Activated CD4-positive, alpha-beta memory T cell treated with anti-CD3 and anti-CD28 coated beads for 36 hours (primary cell): ENCODE results near the gene ACSBG1. TPM values are rescaled to one million over a fixed set of nuclear protein-coding genes. Genes with fewer than 3 reads are reported as not detected.
"Not testable (repeated sequence)": the region's sequence is repeated elsewhere in the genome, so short reads cannot be mapped to it uniquely, and the experiment has no call there.

Experiments
- CTCF ChIA-PET: fragments of 350-600 bp; sonication (Branson Sonifier 250); formaldehyde crosslinking; loops from one replicate; lab custom pipeline; 2021; ENCODE audit warnings: antibody characterized with exemption, inconsistent platforms; lab: Charles Lee
- POLR2A ChIA-PET: fragments of 350-600 bp; sonication (Branson Sonifier 250); formaldehyde crosslinking; loops from one replicate; lab custom pipeline; 2021; ENCODE audit warnings: antibody characterized with exemption; lab: Charles Lee
- DNase-seq: peaks from one replicate; pipeline ENCODE4 v3.0.0-alpha.2; 2020
- H3K27ac Mint-ChIP-seq: one replicate; pipeline ENCODE4 v1.8.0; 2021; ENCODE audit warnings: mixed read lengths
- H3K27me3 Mint-ChIP-seq: one replicate; pipeline ENCODE4 v1.8.0; 2021; ENCODE audit warnings: mixed read lengths
- H3K36me3 Mint-ChIP-seq: one replicate; pipeline ENCODE4 v1.8.0; 2021; ENCODE audit warnings: mixed read lengths
- H3K4me1 Mint-ChIP-seq: one replicate; pipeline ENCODE4 v1.8.0; 2021; ENCODE audit warnings: low read depth, mixed read lengths
- H3K4me3 Mint-ChIP-seq: one replicate; pipeline ENCODE4 v1.8.0; 2021; ENCODE audit warnings: mild to moderate bottlenecking, mixed read lengths
- H3K9me3 Mint-ChIP-seq: one replicate; pipeline ENCODE4 v1.8.0; 2021; ENCODE audit warnings: mixed read lengths
- intact Hi-C: fragments of 100-400 bp; cut with micrococcal nuclease; formaldehyde crosslinking; loops from one replicate; pipeline ENCODE4 v1.15.1; 2023
- total RNA-seq, 2 experiments: library from RNA; stranded (reverse); gene quantifications; one replicate each; pipeline ENCODE4 v1.2.3, GENCODE V29; 2021

The ACSBG1 gene
- total RNA-seq, 2 experiments from 2014 or later: 0.26 TPM; not detected in 1

DNA sequence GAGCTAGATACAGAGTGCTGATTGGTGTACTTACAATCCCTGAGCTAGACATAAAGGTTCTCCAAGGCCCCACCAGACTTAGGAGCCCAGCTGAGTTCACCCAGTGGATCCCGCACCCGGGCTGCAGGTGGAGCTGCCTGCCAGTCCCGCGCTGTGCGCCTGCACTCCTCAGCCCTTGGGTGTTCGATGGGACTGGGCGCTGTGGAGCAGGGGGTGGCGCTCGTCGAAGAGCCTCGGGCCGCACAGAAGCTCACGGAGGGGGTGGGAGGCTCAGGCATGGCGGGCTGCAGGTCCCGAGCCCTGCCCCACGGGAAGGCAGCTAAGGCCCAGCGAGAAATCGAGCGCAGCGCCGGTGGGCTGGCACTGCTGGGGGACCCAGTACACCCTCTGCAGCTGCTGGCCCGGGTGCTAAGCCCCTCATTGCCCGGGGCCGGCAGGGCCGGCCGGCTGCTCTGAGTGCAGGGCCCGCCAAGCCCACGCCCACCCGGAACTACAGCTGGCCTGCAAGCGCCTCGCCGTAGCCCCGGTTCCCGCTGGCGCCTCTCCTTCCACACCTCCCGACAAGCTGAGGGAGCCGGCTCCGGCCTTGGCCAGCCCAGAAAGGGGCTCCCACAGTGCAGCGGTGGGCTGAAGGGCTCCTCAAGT lies 11.7 kb upstream of the ACSBG1 start:
- H3K27me3 Mint-ChIP-seq, POLR2A ChIA-PET, H3K4me3 Mint-ChIP-seq, H3K4me1 Mint-ChIP-seq, H3K36me3 Mint-ChIP-seq, H3K9me3 Mint-ChIP-seq, H3K27ac Mint-ChIP-seq, intact Hi-C loops, DNase-seq: not testable (repeated sequence)
- CTCF ChIA-PET: interaction anchor here (0.8 to 8.6 kb wide), 3 partner anchors 51 to 336 kb away, joined by 4 to 136 read pairs (median 5); no protein-coding TSS in a partner anchor

DNA sequence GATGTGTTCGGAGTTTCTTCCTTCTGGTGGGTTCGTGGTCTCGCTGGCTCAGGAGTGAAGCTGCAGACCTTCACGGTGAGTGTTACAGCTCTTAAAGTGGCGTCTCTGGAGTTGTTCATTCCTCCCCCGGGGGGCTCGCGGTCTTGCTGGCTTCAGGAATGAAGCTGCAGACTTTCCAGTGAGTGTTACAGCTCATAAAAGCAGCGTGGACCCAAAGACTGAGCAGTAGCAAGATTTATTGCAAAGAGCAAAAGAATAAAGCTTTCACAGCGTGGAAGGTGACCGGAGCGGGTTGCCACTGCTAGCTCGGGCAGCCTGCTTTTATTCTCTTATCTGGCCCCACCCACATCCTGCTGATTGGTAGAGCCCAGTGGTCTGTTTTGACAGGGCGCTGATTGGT lies 11.0 kb upstream of the ACSBG1 start:
- not testable (repeated sequence) for H3K27me3 Mint-ChIP-seq

DNA sequence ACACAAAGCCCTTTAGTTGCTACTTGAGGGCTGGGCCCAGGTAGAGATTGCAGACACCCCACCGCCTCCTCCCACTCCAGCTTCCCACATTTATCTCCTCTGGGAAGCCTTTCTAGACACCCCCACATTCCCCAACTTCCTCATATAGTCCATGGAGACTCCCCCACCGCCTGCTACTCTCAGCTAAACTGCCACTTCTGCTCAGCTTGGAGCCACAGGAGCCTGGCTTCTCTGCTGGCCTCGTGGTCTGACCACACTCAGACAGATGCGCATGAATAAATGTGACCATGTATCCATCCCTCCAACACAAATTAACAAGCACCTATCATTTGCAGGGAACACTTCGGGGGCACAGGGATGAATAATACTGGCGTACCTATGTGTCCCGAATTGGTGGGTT lies 10.5 kb upstream of the ACSBG1 start:
- intact Hi-C loops: loop anchor here (5.0 kb wide), 1 partner anchor 48 kb away; no protein-coding TSS in a partner anchor
- ChIA-PET POLR2A (no interaction called here), CTCF (interaction anchor here (0.7 to 8.6 kb wide), 4 partner anchors 18 to 334 kb away, joined by 3 to 136 read pairs (median 4); no protein-coding TSS in a partner anchor)
- no peaks in the 10 kb centered on the region for H3K9me3 Mint-ChIP-seq
- DNase-seq: no peak
- peaks cover 2% of the 10 kb centered on the region for H3K4me1 Mint-ChIP-seq
- no peaks in the 10 kb centered on the region for H3K36me3 Mint-ChIP-seq
- H3K4me3 Mint-ChIP-seq: no peak overlapping the region
- H3K27ac Mint-ChIP-seq: no peak overlapping the region
- H3K27me3 Mint-ChIP-seq: peaks cover 1% of the 10 kb centered on the region

More for the DNA sequence above, 11.0 kb upstream of the ACSBG1 start:
- intact Hi-C loops, H3K4me3 Mint-ChIP-seq, H3K4me1 Mint-ChIP-seq, H3K27ac Mint-ChIP-seq, H3K36me3 Mint-ChIP-seq, POLR2A ChIA-PET, DNase-seq, H3K9me3 Mint-ChIP-seq: not testable (repeated sequence)
- CTCF ChIA-PET: interaction anchor here (0.7 to 8.6 kb wide), 4 partner anchors 50 to 335 kb away, joined by 3 to 136 read pairs (median 4); no protein-coding TSS in a partner anchor

DNA sequence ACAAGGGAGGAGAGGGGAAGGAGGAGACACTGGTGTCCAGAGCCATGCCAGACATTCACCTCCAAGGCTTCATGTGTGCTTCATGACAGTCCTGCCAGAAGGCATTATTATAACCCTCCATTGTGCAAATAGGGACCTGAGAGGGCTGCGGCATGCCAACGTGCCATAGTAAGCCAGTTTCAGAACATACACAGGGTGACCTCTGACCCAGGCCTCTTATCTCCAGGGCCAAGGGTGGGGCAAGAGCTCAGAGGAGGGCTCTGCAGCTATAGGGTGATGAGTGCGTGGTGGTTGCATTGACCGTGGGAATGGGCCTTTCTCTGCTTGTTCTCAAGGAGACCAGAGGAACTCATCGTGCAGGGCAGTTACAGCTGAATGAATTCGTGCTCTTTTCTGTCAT lies 9.7 kb upstream of the ACSBG1 start:
- Mint-ChIP-seq H3K4me3 (no peak overlapping the region), H3K36me3 (no peaks in the 10 kb centered on the region), H3K9me3 (no peaks in the 10 kb centered on the region), H3K4me1 (peaks cover 2% of the 10 kb centered on the region), H3K27me3 (peaks cover 1% of the 10 kb centered on the region), H3K27ac (no peak overlapping the region)
- POLR2A ChIA-PET: no interaction called here
- CTCF ChIA-PET: interaction anchor here (0.6 to 8.6 kb wide), 6 partner anchors 17 to 1694 kb away, joined by 3 to 136 read pairs (median 3); no protein-coding TSS in a partner anchor
- no peak for DNase-seq
- intact Hi-C loops: loop anchor here (5.0 kb wide), 1 partner anchor 47 kb away; no protein-coding TSS in a partner anchor

DNA sequence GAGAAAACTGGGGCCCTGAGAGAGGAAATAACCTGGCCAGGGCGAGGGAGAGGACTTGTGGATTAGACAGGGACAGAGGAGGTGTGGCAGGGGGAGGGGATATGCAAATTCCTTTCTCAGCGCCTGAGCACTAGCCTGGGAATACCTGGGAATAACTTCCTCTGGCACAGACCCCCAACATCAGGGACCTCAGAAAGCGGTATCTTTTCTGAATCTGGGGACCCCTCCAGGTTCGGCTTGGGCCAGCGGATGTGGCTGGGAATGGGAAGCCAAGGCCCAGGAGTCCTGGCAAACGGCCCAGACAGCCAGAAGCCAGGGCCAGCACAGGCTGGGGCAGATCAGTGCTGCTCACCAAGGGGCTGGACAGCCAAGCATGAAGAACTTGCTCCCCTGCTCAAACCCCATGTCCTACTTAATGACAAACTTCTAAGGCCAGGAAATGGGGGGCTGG lies 9.2 kb upstream of the ACSBG1 start:
- H3K4me3 Mint-ChIP-seq: no peak overlapping the region
- H3K9me3 Mint-ChIP-seq: no peaks in the 10 kb centered on the region
- peaks cover 1% of the 10 kb centered on the region for H3K27me3 Mint-ChIP-seq
- intact Hi-C loops: loop anchor here (5.0 kb wide), 1 partner anchor 46 kb away; no protein-coding TSS in a partner anchor
- H3K36me3 Mint-ChIP-seq: no peaks in the 10 kb centered on the region
- CTCF ChIA-PET: interaction anchor here (0.6 to 8.6 kb wide), 6 partner anchors 16 to 1694 kb away, joined by 3 to 136 read pairs (median 3); partner anchors contain the start of gene CIB2
- H3K27ac Mint-ChIP-seq: no peak overlapping the region
- POLR2A ChIA-PET: no interaction called here
- peaks cover 2% of the 10 kb centered on the region for H3K4me1 Mint-ChIP-seq
- DNase-seq: no peak

DNA sequence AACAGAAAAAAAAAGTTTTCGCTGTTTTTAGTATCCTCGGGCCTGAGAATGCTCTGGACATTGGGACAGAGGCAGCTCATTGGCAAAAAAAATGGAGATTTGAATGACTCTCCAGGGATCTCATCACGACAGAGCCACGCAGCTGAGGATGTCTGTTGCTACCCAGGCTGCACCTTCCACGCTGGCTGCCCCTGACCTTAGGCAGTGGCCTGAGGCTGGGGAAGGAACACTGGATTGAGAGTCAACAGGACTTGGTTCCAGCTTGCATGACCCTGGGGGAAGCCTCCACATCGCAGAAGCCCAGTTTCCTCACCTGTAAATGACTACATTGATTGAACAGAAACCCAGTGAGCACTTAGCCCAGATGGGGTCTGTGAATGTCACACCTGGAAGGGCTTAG lies 8.7 kb upstream of the ACSBG1 start:
- intact Hi-C loops: loop anchor here (5.0 kb wide), 1 partner anchor 46 kb away; no protein-coding TSS in a partner anchor
- DNase-seq: no peak
- peaks cover 2% of the 10 kb centered on the region for H3K4me1 Mint-ChIP-seq
- H3K36me3 Mint-ChIP-seq: no peaks in the 10 kb centered on the region
- ChIA-PET CTCF (interaction anchor here (0.7 to 8.6 kb wide), 10 partner anchors 11 to 276 kb away, joined by 3 to 136 read pairs (median 6); partner anchors contain the start of genes CIB2 and IDH3A), POLR2A (no interaction called here)
- no peaks in the 10 kb centered on the region for H3K9me3 Mint-ChIP-seq
- no peak overlapping the region for H3K27ac Mint-ChIP-seq
- H3K27me3 Mint-ChIP-seq: peaks cover 1% of the 10 kb centered on the region
- no peak overlapping the region for H3K4me3 Mint-ChIP-seq

DNA sequence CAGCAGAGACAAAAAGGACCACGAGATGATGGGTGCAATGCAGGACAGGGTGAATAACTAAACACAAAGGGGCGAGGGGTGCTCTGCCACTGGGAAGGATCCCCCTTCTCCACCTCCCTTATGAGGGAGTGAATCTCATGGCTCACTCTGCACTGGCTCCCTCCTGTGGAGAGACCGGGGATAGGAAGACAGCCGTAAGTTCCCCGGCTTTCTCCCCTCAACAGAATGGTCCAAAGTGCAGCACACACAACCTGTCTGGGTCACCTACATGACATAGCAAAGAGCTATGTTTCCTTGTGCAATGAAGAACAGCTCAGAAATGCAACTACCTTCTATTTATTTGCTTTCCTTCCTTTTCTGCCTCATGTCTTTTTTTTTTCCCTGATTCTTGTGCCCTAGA lies 7.8 kb upstream of the ACSBG1 start:
- intact Hi-C loops: loop anchor here (5.0 kb wide), 1 partner anchor 45 kb away; no protein-coding TSS in a partner anchor
- H3K4me1 Mint-ChIP-seq: peaks cover 2% of the 10 kb centered on the region
- peaks cover 1% of the 10 kb centered on the region for H3K27me3 Mint-ChIP-seq
- CTCF ChIA-PET: interaction anchor here (0.6 to 8.6 kb wide), 28 partner anchors 11 to 341 kb away, joined by 3 to 136 read pairs (median 4); partner anchors contain the start of genes CIB2, IDH3A and TBC1D2B
- no peak overlapping the region for H3K27ac Mint-ChIP-seq
- POLR2A ChIA-PET: no interaction called here
- no peaks in the 10 kb centered on the region for H3K36me3 Mint-ChIP-seq
- H3K4me3 Mint-ChIP-seq: no peak overlapping the region
- H3K9me3 Mint-ChIP-seq: no peaks in the 10 kb centered on the region
- peak; percentile 49 for DNase-seq

DNA sequence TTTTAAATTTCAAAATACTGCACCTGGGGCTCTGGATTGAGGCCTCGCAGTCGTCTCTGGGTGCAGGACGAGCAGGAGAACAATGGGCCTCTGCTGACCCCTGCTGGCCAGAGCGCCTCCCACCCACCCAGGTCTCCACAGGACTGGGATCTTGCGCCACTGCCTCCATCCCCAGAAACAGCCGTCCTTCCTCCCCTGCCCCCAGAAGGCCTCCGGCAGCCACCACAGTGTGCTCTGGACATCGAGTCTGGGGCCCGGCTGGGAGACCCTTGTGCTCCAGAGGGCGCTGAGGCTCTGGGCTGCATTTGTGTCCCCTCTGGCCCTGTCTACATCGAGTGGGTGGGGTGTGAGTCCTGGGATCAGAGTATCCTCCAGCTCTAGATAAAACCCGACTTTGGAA lies 6.7 kb upstream of the ACSBG1 start:
- no peaks in the 10 kb centered on the region for H3K36me3 Mint-ChIP-seq
- peak; percentile 91 for DNase-seq
- peaks cover 2% of the 10 kb centered on the region for H3K4me1 Mint-ChIP-seq
- peaks cover 1% of the 10 kb centered on the region for H3K27me3 Mint-ChIP-seq
- intact Hi-C loops: loop anchor here (1.0 to 5.0 kb wide), 5 partner anchors 44 to 282 kb away; partner anchors contain the start of gene CIB2
- H3K9me3 Mint-ChIP-seq: no peaks in the 10 kb centered on the region
- no peak overlapping the region for H3K4me3 Mint-ChIP-seq
- H3K27ac Mint-ChIP-seq: no peak overlapping the region
- ChIA-PET POLR2A (no interaction called here), CTCF (interaction anchor here (0.6 to 8.6 kb wide), 45 partner anchors 9 to 793 kb away, joined by 3 to 136 read pairs (median 4); partner anchors contain the start of gene CIB2)

DNA sequence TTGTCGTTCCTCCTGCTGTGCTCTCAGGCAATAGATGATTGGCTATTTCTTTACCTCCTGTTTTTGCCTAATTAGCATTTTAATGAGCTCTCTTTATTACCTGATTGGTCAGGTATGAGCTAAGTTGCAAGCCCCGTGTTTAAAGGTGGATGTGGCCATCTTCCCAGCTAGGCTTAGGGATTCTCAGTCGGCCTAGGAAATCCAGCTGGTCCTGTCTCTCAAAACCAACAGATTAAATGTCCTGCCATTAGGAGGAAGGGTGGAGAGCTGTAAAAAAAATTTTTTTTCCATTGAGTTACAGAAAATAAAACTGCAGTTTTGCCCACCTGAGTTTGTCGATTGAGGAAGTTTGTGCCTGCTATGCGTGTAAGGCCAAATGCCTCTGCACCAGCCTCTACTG lies 5.4 kb upstream of the ACSBG1 start:
- H3K4me3 Mint-ChIP-seq: no peak overlapping the region
- ChIA-PET CTCF (interaction anchor here (0.5 to 8.6 kb wide), 33 partner anchors 12 to 569 kb away, joined by 3 to 136 read pairs (median 6); partner anchors contain the start of gene CIB2), POLR2A (no interaction called here)
- no peak for DNase-seq
- H3K4me1 Mint-ChIP-seq: peaks cover 3% of the 10 kb centered on the region
- intact Hi-C loops: loop anchor here (5.0 kb wide), 1 partner anchor 43 kb away; no protein-coding TSS in a partner anchor
- peaks cover 1% of the 10 kb centered on the region for H3K27me3 Mint-ChIP-seq
- no peaks in the 10 kb centered on the region for H3K9me3 Mint-ChIP-seq
- H3K27ac Mint-ChIP-seq: no peak overlapping the region
- H3K36me3 Mint-ChIP-seq: no peaks in the 10 kb centered on the region

DNA sequence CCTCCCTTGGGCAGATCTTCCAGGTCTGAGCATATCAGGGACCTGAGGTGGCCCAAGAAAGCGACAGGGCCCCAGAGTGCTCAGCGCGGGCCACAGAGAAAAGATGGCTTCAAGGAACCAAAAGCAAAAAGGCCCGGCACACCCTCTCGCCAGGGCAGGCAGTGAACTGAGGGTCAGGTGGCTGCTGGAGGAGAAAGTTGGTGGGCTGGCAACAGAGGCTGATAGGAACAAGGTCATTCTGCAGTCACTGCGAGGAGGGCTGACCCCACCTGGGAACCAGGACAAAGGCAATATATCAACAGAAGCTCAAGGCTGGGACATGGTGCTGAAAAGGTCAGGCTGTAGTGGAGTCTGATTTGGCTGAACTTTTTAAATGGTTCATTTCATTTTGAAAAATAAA lies 2.8 kb upstream of the ACSBG1 start:
- intact Hi-C loops: no loop called here
- no peaks in the 10 kb centered on the region for H3K36me3 Mint-ChIP-seq
- H3K4me1 Mint-ChIP-seq: peaks cover 6% of the 10 kb centered on the region
- no peak overlapping the region for H3K27ac Mint-ChIP-seq
- H3K27me3 Mint-ChIP-seq: peaks cover 6% of the 10 kb centered on the region
- ChIA-PET POLR2A (no interaction called here), CTCF (interaction anchor here (1.3 kb wide), 1 partner anchor 237 kb away, joined by 3 read pairs; no protein-coding TSS in a partner anchor)
- no peak for DNase-seq
- no peak overlapping the region for H3K4me3 Mint-ChIP-seq
- no peaks in the 10 kb centered on the region for H3K9me3 Mint-ChIP-seq

DNA sequence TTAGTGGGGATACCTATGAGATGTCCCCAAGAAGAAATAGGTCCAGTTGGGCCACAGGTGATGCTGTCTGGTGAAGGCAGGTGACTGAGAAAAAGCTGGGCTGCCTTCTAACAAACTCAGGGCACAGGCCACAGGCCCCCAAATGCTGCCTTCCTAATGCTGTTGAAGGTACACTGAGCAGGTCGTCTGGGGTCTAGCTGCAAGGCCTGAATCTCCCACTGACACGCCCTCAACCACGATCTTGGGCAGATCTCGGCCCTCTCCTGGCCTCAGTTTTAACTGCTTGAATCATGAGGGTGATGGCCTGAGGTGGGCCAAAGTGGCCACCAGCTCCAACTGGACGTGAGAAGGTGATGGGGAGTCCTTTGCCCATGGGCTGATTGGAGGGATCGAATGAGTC lies 2.1 kb upstream of the ACSBG1 start:
- CTCF ChIA-PET: interaction anchor here (1.3 to 1.7 kb wide), 2 partner anchors 105 to 236 kb away, joined by 3 to 5 read pairs; partner anchors contain the start of gene CIB2
- intact Hi-C loops: no loop called here
- Mint-ChIP-seq H3K9me3 (no peaks in the 10 kb centered on the region), H3K4me1 (peaks cover 6% of the 10 kb centered on the region), H3K27ac (no peak overlapping the region), H3K27me3 (peaks cover 5% of the 10 kb centered on the region), H3K4me3 (no peak overlapping the region), H3K36me3 (no peaks in the 10 kb centered on the region)
- no peak for DNase-seq
- POLR2A ChIA-PET: no interaction called here

DNA sequence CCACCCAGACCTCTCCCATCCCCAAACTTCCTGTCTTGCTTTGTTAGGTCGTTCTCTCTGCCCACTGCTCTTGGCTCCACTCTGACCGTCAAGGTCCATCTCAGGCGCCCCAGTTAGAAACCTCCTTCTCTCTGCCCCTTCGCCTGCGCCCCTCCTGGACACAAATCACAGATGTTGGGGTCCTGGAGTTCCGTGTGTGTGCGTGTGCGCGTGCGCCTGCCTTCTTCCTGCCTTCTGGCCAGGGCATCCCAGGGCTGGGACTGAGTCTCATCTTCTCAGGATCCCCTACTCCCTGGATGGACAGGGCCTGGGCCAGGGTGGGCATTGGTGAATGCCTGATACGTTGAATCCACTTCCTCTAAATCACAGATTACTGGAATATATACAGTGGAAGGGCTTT lies 869 bp downstream of the ACSBG1 start:
- no peak overlapping the region for H3K4me3 Mint-ChIP-seq
- no peaks in the 10 kb centered on the region for H3K36me3 Mint-ChIP-seq
- H3K9me3 Mint-ChIP-seq: no peaks in the 10 kb centered on the region
- peaks cover 5% of the 10 kb centered on the region for H3K27me3 Mint-ChIP-seq
- ChIA-PET CTCF (no interaction called here), POLR2A (no interaction called here)
- H3K27ac Mint-ChIP-seq: no peak overlapping the region
- DNase-seq: no peak
- intact Hi-C loops: no loop called here
- peaks cover 4% of the 10 kb centered on the region for H3K4me1 Mint-ChIP-seq
